ENCODE measurements around the gene LRRK2.

DNA sequence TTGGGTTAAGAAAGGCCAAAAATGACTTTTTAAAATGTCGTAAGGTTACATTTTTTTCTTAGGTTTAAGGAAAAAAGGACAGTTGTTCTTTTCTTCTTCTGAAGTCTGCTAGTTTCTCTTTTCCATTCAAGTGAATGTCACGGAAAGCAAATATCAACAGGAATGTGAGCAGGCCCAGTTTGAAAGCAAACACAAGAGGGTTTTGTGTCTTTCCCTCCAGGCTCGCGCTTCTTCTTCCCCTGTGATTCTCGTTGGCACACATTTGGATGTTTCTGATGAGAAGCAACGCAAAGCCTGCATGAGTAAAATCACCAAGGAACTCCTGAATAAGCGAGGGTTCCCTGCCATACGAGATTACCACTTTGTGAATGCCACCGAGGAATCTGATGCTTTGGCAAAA, 85.4 kb downstream of the LRRK2 start:
- TF ChIP-seq, protein P1, sequence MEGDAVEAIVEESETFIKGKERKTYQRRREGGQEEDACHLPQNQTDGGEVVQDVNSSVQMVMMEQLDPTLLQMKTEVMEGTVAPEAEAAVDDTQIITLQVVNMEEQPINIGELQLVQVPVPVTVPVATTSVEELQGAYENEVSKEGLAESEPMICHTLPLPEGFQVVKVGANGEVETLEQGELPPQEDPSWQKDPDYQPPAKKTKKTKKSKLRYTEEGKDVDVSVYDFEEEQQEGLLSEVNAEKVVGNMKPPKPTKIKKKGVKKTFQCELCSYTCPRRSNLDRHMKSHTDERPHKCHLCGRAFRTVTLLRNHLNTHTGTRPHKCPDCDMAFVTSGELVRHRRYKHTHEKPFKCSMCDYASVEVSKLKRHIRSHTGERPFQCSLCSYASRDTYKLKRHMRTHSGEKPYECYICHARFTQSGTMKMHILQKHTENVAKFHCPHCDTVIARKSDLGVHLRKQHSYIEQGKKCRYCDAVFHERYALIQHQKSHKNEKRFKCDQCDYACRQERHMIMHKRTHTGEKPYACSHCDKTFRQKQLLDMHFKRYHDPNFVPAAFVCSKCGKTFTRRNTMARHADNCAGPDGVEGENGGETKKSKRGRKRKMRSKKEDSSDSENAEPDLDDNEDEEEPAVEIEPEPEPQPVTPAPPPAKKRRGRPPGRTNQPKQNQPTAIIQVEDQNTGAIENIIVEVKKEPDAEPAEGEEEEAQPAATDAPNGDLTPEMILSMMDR (IDR thresholded peaks at IDR 0.05; ENCODE audit: low read depth, low read length, poor library complexity, severe bottlenecking), result no peak
- TF ChIP-seq EZH2phosphoT487 (IDR thresholded peaks at IDR 0.05; ENCODE audit: borderline replicate concordance, low read length), result no peak
